PFSK-1 (cell line): ENCODE results near the gene ABR.

Source experiments
- FOXP2 ChIP-seq: optimal IDR thresholded peaks from 2 replicates; pipeline ENCODE3; 2011; ENCODE audit warnings: borderline replicate concordance, control low read depth, inconsistent platforms; ENCODE audit not compliant: insufficient read depth; ENCODE audit errors: extremely low read length, extremely low read depth
- POLR2AphosphoS5 ChIP-seq: IDR thresholded peaks from 2 replicates; pipeline ENCODE4 v1.6.1; 2012; ENCODE audit warnings: low read depth, mild to moderate bottlenecking, control low read depth, low read length, moderate library complexity
- REST ChIP-seq, 2 experiments: IDR thresholded peaks; 2 replicates each; pipeline versions ENCODE4 v1.6.1 to v1.8.0; 2011 to 2012; ENCODE audit warnings: low read depth in 2 of 2, low read length in 2 of 2, control low read depth in 1 of 2, inconsistent platforms in 1 of 2, mild to moderate bottlenecking in 1 of 2, moderate library complexity in 1 of 2; ENCODE audit not compliant: insufficient read depth in 1 of 2
- SIN3A ChIP-seq: IDR thresholded peaks from 2 replicates; pipeline ENCODE4 v1.6.1; 2012; ENCODE audit warnings: mild to moderate bottlenecking, low read length, moderate library complexity, borderline replicate concordance; ENCODE audit not compliant: insufficient read depth
- TAF1 ChIP-seq: IDR thresholded peaks from 2 replicates; pipeline ENCODE4 v1.6.1; 2012; ENCODE audit warnings: low read length, control low read depth, borderline replicate concordance; ENCODE audit not compliant: insufficient read depth

ABR gene

GRCh38 chr17:1019451-1019850, 160.3 kb downstream of the ABR start:
- TF ChIP-seq REST (IDR thresholded peaks at IDR 0.05; ENCODE audit: insufficient read depth in 1 of 2, low read depth in 2 of 2, low read length in 2 of 2) (no peak), FOXP2 (no peak), POLR2AphosphoS5 (no peak), TAF1 (no peak), SIN3A (no peak)

DNA sequence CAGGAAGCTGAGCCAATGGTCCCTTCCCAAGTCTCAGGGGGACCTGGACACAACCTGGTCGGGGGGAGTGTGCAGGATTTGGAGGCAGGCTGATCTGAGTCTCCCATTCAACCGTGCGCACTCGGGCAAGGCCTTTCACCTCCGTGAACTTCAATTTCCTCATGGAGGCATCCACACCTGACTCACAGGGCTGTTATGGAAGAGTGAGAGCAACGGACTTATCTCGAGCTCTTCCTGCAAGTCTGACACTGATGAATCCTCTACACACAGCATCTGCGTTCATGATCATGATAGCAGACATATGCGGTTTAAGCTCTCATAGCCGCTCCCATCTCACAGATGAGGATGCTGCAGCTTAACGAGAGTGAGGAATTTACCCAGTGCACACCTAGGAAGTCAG, 161.2 kb downstream of the ABR start:
- TF ChIP-seq TAF1 (no peak), SIN3A (no peak), FOXP2 (no peak), POLR2AphosphoS5 (no peak)

- TF ChIP-seq REST (IDR thresholded peaks at IDR 0.05; ENCODE audit: insufficient read depth in 1 of 2, low read depth in 2 of 2, low read length in 2 of 2) (no peak), FOXP2 (no peak), SIN3A (no peak), TAF1 (no peak), POLR2AphosphoS5 (no peak)
Measured at GRCh38 chr17:1013729-1014090, 166.1 kb downstream of the ABR start.

DNA sequence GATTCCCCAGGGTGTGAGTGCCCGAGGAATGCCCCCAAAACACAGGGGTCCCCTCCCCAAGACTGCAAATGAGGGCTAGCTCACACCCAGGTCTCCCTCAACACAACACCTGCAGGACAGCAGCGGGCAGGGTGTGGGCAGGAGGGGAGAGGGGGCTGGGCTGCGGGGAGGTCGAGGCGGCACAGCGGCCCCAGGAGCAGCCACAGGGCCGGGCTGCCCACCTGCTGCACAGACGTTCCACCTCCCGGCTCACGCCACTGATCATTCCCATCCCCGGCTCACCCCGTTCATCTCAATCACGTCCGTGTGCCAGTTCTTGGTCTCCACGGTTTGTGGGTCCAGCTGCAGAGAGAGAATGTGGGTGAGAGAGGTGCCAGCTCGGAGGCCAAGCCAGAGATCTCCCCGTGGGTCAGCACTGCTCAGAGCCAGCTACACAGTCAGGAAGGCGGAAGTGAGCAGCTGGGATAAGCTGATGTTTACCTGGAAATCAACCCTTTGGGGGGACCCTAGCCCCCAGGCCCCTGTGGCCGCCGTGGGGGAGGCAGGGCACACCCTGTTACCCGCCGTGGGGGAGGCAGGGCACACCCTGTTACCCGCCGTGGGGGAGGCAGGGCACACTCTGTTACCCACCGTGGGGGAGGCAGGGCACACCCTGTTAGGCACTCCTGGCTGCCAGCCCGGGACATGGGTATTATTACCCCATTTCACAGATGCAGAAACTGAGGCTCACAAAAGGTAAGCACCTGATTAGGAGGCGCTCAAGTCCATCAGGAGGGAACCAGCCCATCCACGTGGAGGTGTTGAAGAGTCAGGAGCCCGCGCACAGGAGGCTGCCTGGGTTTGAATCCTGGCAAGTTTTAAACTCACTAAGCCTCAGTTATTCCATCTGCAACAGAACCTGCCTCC, 166.7 kb downstream of the ABR start:
- TF ChIP-seq FOXP2 (no peak), REST (IDR thresholded peaks at IDR 0.05; ENCODE audit: insufficient read depth in 1 of 2, low read depth in 2 of 2, low read length in 2 of 2) (no peak), POLR2AphosphoS5 (no peak), SIN3A (no peak), TAF1 (no peak)

DNA sequence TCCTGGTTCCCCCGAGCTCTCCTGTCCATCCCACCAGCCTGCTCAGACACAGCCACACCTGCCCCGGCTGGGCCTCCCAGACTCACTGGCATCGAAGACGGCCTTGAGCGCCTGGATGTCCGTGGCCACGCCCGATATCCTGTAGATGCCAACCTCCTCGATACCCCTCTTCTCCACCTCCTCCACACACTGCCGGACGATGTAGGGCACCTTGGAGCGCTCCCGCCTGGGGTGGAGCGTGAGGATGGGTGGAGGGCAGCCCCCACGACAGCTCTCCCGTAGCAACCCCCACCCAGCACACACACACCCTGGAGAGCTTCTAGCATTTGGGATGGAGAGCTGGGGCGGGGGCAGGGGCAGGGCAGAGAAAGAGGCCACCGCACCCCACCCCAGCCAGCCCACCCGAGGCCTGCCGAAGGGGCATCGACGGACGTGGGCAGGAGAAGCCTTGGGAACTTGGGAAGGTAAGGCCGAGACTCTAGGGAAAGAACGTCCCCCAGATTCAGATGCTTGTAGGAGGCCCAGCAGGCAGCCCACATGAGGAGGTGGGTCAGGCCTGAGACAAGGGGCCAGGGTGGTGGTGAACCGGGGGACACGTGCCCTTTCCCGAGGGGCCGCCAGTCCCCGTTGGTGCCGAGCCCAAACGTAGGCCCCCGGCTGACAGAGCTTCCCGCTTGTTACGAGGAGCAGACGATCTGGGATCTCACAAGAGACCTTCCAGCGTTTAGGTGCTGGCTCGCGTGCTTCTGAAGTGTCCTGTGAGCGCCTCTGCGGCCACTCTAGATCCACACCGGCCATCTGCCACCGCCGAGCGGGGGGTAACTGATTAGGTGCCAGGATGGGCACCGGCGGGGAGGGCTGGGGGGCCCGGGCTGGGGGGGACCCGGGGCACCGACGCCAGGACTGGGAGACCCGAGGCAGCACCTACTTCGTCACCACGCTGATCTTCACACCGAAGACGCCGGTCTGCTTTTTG, 167.7 kb downstream of the ABR start:
- TF ChIP-seq POLR2AphosphoS5 (no peak), SIN3A (no peak), TAF1 (no peak), FOXP2 (no peak), REST (IDR thresholded peaks at IDR 0.05; ENCODE audit: insufficient read depth in 1 of 2, low read depth in 2 of 2, low read length in 2 of 2) (no peak)
